D721Med (cell line): ENCODE results near the gene WDR1.

Experiments used
- DNase-seq: peaks from one replicate; pipeline ENCODE4 v3.0.0; 2011; ENCODE audit warnings: low spot score; ENCODE audit not compliant: insufficient read length
- FAIRE-seq: peaks from 2 replicates; lab custom pipeline; 2011; peaks lifted over from hg19 to GRCh38; lab: Jason Lieb, UNC
- TF ChIP-seq, protein P1 (sequence below): IDR thresholded peaks from 2 replicates; pipeline ENCODE4 v1.5.1; 2012; ENCODE audit warnings: mild to moderate bottlenecking, control low read depth; ENCODE audit not compliant: insufficient read depth; ENCODE audit errors: missing control alignments

Gene WDR1

DNA sequence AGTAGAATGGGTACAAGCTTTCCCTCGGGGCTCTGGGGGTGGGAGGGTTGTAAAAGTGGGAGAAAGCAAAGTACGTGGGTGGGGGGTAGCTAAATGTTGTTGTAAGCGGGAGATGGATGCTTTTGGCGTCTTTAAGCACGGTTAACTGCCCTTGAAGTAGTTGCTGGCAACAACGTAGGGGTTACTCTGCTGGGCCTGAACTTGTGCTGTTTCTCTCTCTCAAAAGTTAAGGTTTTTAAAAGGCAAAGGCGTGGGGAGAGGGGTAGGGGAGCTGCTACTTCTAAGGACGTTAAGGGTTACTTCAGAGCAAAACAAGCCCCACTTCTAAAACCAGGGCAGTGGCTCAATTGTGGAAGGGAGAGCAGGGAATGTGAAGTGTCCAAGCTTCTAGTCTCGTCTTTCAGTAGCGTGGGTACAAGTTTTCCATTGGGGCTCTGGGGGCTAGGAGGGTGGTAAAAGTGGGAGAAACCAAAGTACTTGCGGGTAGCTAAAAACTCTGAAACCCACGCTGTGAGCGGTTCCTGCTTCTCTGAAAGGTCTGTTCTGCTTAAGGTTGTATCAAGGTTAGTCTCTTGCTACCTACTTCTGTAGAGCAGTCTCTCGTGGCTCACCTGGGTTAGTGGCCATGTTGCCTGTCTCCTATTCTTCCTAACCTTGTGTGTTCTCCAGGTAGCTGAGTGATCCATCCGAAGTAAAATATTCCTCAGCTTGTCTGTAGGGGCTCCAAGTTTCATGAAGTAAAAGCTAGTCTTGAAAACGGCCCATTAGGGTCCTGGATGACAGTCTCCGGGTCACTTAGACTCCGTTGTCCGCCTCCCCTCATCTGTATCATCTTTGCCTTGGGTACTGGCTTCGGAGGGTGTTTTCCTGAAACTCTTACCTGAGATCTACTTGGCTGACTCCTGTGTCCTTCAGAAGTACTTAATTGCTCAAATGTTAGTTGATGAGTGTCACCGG, 1.7 kb upstream of the WDR1 start:
- FAIRE-seq (no peak), DNase-seq (no peak)
- TF ChIP-seq, protein P1, sequence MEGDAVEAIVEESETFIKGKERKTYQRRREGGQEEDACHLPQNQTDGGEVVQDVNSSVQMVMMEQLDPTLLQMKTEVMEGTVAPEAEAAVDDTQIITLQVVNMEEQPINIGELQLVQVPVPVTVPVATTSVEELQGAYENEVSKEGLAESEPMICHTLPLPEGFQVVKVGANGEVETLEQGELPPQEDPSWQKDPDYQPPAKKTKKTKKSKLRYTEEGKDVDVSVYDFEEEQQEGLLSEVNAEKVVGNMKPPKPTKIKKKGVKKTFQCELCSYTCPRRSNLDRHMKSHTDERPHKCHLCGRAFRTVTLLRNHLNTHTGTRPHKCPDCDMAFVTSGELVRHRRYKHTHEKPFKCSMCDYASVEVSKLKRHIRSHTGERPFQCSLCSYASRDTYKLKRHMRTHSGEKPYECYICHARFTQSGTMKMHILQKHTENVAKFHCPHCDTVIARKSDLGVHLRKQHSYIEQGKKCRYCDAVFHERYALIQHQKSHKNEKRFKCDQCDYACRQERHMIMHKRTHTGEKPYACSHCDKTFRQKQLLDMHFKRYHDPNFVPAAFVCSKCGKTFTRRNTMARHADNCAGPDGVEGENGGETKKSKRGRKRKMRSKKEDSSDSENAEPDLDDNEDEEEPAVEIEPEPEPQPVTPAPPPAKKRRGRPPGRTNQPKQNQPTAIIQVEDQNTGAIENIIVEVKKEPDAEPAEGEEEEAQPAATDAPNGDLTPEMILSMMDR = no peak

DNA sequence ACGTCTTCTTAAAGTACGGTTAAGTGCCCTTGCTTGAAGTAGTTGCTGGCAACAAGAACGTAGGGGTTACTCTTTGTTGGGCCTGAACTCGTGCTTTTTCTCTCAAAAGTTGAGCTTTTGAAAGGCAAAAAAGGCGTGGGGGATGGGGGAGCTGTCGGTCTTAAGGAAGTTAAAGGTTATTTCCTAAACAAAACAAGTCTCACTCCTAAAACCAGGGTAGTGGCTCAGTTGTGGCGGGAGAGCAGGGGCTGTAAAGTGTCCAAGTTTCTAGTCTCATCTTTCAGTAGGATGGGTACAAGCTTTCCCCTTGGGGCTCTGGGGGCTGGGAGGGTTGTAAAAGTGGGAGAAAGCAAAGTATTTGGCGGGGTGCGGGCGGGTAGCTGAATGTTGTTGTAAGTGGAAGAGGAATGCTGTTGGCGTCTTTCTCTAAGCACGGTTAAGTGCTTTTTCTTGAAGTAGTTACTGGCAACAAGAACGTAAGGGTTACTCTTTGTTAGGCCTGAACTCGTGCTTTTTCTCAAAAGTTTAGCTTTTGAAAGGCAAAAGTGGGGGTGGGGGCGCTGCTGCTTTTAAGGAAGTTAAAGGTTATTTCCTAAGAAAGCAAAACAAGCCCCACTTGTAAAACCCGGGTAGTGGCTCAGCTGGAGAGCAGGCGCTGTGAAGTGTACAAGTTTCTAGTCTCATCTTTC, 904 bp upstream of the WDR1 start:
- no peak for DNase-seq
- TF ChIP-seq, protein P1 = no peak
- no peak for FAIRE-seq

DNA sequence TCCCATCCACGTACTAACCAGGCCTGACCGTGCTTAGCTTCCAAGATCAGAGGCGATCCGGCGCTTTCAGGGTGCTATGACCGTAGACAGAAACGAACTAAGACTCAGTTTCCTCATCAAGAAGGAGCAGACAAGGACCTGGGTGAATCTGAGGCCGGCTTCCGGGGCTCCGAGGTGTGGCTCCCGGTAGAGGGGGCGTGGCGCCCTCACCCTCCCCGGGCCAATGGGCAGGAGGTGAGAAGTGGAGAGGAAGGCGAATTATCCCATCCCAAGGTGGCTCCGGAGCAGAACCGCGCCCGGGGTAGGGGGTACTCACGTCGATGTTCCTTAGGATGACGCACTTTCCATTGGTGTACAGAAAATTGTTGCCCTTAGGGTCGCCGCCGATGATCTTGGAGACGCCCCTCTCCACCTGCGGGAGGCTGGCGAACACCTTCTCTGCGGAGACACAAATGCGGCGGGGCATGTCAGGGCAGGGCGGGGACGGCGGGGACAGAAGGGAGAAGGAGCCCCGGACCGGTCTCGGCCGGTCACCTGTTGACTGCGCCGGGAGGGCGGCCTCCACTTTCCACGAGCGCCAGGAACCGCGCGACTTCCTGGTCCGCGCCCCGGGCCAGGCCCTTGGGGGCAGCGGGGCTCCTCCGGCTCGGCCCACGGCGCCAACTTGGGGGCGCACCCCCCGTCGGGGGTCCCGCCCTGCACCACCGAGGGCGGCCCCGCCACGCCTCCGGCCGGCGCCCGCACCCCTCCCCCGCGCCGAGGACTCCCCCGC, 616 bp downstream of the WDR1 start:
- TF ChIP-seq, protein P1 = no peak
- DNase-seq (no peak), FAIRE-seq (no peak)

DNA sequence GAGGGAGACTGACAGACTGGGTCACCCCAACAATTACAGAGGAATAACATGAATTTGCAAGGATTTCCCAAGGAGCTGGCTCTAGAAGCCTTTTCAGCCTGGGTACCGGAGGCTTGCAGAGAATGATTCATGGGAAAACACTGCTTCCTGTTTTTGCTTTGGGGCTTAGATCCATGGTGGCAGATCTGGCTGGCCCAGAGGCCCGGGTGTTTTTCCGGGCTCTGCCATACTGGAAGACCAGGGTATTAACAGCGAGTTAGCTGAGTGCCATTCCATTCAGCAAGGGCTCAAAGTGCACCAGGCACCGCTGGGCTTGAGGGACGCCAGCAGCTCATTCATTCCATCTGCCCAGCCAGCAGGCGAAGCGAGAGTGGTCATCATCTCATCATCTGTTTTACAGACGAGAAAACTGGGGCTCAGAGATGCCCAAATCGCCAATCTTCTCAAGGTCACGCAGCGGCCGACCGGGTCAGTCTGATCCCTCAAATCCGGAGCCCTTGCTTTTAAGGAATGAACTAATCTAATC, 1.3 kb downstream of the WDR1 start:
- TF ChIP-seq, protein P1 = no peak
- no peak for FAIRE-seq
- DNase-seq = no peak

DNA sequence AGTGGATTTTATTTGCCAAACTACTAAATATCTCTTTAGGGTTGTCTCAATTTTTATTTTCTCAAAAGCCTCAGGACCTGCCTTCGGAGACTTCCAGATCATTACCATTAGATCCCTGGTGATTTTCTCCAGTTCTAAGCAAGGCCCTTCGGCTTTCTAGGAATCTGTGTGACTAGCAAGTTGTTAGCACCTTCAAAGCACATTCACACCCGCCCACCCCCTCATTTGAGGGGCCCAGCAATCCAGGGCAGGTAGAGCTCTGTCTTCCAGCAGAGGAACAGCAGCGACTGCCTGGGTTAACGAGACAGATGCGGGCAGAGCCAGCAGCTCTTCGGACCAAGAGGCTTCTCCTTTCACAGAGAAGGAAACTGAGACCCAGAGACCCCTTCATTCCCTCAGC, 2.0 kb downstream of the WDR1 start:
- TF ChIP-seq, protein P1 = no peak
- no peak for FAIRE-seq
- no peak for DNase-seq

DNA sequence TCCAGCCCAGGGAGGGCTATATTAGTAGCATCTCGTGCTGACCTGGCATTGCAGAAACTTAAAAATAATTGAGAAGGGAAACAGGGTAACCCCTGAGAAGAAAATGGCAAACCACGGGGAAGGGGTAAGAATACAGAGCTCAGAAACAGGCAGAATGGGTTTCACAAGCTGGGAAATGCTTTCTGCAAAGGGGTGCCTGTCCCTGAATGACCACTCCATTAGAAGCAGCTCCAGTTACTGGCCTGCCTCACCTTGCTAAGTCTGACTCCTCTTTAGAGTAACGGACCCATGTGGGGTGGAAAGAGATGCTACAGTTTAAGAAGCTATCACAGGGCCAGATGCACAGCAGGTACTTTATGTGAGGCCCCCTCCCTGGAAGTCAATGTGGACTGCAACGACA, 2.5 kb downstream of the WDR1 start:
- FAIRE-seq (no peak), DNase-seq (no peak)
- TF ChIP-seq, protein P1 = no peak
